HL-60/S4 treated with retinoic acid at 250 ng/mL for 4 days and 3 days (cell line): ENCODE results near the gene TXNDC2.
"Not testable (repeated sequence)": the region's sequence is repeated elsewhere in the genome, so short reads cannot be mapped to it uniquely, and the experiment has no call there.

ENCODE experiments used
- in situ Hi-C: fragments of 300-500 bp; cut with MboI; formaldehyde crosslinking; loops from 2 replicates; pipeline ENCODE4 v1.7.0; 2022; ENCODE audit warnings: low sequenced_read_pairs

The TXNDC2 gene

DNA sequence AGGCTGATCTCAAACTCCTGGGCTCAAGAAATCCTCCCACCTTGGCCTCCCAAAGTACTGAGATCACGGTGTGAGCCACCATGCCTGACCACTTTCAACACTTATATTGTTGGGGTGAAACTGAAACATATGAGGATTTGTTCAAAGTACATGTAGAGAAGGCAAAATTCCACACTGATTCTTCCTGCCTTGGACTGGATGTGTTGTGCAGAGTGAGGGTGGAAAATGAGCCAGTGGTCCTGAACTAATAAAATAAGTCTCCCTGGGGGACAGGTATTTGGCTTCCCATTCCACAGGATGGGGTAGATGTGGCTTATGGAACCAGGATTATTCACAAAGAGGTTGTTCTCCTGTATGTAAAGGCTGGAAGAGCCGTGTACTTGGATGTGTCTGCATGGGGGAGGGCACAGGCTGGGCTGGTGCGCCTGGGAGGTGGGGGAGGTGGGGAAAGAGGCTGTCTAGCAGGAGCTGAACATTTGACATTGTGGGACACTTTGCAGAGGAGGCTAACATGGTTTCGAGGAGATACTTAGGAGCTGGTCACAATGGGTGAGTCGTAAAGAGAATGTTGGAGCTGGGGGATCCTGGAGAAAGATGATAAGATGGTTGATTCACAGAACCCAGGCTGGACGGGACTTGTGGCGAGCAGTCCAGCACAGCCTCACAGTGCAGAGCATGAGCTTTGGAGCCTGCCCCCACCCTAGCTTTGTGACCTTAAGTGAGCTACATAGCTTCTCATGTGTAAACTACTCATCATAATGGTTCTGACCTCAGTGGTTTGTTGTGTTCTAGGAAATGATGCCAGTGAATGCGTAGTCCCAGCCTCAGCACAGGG lies at the start of gene TXNDC2:
TSS of gene TXNDC2 (plus strand) at position 804 of the 835 bp plus-strand sequence. CDS start 708 bp downstream, outside the sequence.
- in situ Hi-C loops, result no loop called here

DNA sequence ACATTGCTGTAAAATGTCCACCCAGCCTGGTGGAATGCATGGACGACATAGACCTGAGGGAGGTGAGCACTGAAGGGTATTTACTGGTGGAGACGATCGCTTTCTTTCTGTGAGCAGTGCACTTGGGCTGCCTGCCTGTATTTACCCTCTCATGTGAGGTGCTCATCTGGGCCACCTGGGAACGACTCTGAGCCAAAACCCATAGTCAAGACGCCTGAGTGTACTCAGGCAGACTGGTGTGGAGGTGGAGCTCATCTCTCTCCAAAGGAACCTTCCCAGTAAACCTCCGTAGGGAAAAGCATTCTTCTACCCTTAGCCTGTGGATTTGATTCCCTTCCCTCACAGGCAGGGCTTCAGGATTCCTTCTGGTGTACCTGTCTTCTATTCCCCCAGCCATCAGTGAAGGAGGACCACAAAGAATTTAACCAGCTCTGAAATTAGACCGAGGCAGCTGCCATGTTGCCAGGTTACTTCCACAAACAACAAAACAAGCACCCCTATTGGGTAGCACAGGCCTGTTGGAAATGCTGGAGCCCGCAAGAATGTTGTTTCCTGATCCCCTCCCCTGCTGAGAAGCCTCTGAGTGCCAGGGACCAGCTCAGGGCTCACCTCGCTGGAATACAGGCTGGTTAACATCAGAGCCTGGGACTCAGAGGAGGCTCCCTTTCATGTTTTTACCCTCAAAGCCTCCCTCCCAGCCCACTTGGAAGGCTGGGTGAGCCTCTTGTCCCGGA lies 47.5 kb upstream of the TXNDC2 start:
- in situ Hi-C loops, result loop anchor here (25.0 kb wide), 1 partner anchor 99 kb away; no protein-coding TSS in a partner anchor

DNA sequence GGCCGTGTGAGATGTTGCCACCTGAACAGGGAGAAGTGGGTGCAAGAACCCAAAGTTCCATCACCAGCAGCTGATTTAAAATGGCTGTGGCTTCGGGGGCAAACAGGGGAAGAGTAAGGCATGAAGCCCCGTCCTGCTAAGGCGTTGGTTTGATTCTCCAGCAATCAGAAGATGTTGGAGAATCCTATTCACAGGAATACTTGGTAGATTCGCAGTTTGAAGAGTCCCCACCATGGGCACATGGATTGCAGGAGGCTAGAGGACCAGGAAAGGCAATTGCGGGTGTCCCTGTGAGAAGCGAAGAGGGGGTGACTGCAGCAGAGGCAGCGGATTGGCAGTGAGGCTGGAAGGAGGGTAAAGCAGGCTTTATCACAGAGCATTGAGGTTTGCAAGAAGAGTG lies 46.6 kb upstream of the TXNDC2 start:
- in situ Hi-C loops, result loop anchor here (25.0 kb wide), 1 partner anchor 98 kb away; no protein-coding TSS in a partner anchor

DNA sequence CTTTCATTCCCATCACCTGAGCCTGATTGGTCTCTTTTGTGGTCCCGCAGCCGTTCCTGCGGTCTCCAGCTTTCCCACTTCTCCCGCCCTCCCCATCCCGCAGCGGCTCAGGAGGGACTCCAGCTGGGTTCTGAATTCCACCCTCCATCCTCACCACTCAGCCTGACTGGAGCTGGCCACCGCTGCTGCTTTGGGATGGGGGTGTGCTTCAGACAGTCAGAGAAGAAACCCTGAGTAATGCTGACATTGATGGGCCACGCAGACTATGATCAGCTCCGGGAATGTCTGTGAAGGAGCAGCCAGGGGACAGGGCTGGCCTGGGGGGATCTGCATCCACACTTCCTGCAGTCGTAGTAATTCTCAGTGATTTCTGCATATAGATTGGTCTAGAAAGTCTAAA lies 45.9 kb upstream of the TXNDC2 start:
- in situ Hi-C loops, result loop anchor here (25.0 kb wide), 1 partner anchor 97 kb away; no protein-coding TSS in a partner anchor

DNA sequence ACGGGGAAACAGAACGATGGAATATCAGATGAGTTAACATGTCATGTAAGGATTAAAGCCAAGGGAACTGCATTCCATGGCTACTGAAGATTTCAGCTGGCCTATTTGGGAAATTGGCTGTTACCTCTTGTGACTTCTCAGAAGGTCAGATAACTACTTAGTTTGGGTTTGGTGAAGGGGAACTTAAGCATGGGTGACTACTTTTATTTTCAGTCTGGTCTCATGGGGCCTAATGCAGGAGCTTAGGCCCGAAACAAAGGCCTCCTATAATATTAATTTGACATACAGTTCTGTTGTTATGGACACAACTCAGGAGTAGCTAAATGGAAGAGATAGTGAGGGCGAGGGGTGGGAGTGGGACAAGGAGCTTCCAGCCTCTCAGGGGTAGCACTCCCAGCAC lies 44.0 kb upstream of the TXNDC2 start:
- in situ Hi-C loops, result loop anchor here (25.0 kb wide), 1 partner anchor 96 kb away; no protein-coding TSS in a partner anchor

DNA sequence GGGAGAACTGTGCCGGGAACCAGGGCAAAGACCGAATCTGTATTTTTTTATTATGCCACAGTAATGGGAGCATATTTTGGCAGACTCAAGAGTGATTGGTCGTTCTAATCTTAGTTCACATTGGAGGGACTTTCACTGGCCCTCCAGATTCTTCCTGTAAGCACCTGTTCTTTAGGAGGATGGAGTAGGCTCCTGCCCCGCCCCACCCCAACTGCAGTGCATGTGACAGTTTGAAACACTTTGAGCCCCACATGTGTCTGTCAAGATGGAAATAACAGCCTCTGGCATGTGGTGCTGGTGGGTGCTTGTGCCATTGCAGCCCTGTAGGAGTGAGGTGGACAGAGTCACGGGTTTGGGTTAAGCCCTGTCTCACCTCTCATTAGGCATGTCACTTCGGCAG lies 43.3 kb upstream of the TXNDC2 start:
- in situ Hi-C loops, result loop anchor here (25.0 kb wide), 1 partner anchor 95 kb away; no protein-coding TSS in a partner anchor

DNA sequence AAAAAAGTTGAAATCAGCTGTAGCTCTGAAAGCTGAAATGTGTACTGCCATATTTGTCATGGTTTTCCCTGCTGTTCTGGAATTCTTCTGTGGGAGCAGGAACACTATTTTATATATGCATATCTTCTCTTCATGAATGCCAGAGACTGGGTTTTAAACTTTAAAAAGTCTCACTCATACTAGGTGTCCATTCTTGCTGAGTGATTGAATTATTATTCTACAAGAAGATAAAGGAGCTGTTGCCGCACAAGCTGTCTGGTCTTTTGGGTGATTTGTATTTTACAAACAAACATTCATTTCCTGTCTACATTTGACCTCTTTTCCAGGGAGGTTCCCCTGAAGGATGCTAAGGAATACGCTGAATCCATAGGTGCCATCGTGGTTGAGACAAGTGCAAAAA lies 40.5 kb upstream of the TXNDC2 start:
- in situ Hi-C loops, result loop anchor here (25.0 kb wide), 1 partner anchor 92 kb away; no protein-coding TSS in a partner anchor

DNA sequence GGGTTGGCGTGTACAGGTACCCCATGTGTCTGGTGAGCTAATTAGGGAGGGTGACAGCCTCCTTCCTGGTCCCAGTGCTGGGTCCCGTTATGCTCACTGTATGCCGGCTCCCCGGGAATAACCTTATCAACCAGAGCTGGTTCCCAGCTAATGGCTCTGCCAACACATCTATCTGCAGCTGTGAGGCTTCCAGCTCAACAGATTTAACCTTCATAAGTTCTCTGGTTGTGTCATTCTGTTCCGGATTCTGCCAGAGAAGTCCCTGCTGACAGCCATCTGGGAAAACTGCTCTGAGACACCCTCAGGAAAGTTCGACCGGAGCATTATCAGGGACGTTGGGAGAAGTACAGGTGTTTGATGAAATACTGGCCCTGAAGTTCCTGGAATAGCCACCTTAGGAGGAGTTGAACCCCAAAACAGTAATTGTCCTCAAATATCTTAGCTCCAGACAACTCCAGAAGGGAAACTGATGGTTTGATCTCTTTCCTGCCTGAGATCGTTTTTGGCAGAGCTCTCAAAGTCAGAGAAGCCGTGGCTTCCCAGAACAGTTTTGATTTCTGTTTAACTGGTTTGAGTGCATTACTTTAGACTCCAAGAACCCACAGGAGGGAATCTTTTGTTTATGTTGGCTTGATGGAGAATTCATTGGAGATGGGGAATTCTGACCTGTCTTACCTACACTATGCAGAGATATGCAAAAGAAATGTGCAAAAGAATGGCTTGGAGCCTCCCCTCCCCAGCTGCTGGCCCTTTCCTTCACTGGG lies 39.4 kb upstream of the TXNDC2 start:
- in situ Hi-C loops, result loop anchor here (25.0 kb wide), 1 partner anchor 91 kb away; no protein-coding TSS in a partner anchor

DNA sequence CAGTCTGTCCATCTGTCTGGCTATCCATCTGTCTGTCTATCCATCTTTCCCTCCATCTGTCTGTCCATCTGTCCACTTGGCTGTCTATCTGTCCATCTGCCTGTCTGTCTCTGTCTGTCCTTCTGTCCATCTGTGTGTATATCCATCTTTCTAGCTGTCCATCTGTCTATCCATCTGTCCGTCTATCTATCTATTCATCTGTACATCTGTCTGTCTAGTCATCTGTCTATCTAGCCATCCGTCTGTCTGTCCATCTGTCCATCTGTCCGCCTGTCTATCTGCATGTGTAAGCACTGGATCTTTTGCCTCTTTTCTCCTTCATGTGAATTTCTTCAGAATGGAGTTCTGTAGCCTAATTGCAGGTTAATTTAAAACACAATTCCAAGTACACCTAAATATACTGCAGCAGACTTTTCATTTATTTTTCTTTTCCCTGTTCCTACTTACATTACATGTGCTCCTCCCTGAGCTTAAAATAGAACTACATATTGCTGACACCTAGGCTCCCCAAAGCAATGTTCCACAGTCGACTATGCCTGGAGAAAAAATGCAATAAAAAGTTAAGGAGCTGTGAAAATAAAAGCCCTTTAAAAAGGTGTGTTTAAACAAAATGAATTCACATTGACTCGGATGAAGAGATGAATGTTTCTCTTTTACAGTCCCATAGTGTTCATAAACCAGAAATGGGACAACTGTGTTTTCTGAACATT lies 37.4 kb upstream of the TXNDC2 start:
- in situ Hi-C loops, result loop anchor here (25.0 kb wide), 1 partner anchor 89 kb away; no protein-coding TSS in a partner anchor

DNA sequence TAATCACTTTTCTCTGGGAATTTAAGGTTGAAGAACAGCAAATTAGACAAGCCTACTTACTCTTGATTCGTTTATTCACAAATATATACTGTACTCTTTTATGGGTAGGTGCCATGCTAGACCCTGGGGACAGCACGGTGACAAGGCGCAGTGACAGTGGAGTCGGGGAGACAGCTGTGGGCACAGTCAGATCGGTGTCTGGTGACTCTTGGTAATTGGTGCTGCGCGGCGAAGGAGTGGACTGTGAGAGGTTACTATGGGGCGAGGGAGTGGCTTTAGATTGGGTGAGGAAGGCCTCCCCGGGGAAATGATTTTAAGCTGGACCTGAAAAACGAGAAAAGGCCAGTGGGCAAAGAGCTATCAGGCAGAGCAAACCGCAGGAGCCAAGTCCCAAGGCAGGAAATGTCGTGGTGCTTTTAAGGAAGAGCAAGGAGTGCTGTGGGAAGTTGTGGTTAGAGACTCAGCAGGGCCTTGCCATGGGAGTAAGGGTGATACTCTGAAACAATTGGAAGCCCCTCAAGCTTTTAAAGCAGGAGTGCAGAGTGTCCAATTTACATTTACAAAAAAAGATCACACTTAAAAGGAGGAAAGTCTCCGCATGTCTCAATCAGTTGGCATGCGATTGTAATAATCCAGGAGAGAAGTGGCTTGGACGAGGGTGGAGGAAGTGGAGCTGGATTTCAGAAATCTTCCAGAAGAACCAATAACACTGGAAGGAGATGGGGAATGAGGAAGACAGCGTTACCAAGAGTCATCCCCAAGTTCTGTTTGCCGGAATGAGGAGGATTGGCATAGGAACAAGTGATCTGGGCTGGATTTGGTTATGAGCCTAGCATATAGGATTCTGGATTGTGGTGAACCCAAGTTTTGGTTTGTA lies 36.1 kb upstream of the TXNDC2 start:
- in situ Hi-C loops, result loop anchor here (25.0 kb wide), 1 partner anchor 88 kb away; no protein-coding TSS in a partner anchor

DNA sequence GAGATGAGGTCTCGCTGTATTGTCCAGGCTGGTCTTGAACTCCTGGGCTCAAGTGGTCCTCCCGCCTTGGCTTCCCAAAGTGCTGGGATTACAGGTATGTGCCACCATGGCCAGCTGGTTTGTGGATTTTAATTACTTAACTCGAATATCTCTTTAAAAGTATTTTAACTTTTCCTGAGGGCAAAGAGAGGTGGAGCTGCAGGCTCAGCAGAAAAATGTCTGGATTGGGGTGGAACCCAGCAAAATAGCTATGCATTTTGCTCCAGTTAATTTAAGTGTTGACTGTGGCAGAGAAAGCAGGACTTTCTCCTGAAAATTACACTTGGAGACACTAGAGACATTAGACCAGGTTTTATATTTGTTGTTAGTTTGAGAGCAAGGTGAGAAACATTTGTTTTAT lies 35.5 kb upstream of the TXNDC2 start:
- in situ Hi-C loops, result no loop called here

DNA sequence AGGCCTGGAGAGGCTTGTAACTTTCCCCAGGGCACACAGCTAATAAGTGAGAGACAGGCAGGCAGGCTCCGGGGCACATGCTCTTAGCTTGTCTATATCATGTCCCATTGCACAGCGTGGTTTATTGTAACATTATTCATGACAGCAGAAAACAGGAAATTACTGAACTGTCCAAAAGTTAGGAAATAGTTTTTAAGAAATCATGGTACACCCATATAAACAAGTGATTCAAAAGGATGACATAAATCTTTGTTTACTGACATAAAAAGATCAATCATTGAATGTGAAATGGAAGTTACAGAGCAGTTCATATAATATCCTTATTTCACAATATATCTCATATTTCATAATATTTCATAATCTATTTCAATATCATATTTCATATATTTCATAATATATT lies 34.3 kb upstream of the TXNDC2 start:
- in situ Hi-C loops, result no loop called here

DNA sequence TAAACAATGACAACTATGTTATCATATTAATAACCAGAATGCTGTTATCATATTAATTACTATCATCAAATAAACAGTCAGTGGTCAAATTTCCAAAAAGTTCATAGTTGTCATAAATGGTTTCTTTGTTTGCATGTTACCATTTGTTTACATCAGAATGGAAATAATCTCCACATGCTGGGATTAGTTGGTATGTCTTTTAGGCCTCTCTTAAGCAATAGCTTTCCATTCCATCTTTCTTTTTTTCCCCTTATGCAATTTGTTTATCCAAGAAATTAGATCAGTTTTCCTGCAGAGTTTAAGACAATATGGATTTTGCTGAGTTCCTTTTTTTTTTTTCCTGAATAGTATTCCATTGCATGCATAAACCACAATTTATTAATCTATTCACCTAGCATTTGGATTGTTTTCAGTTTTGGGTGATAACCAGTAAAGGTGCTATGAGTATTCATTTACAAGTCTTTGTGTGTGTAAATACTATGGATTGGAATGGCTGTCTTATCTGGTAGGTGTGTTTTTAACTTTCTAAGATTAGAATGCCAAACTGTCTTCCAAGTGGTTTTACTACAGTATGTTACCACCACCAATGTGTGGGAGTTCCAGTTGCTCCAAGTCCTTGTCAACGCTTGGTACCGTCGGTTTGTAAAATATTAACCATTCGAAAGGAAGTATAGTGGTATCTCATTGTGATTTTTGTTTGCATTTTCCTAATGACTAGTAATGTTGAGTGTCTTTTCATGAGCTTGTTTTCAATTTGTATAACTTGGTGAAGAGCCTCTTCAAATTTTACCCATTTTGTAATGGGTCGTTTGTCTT lies 33.3 kb upstream of the TXNDC2 start:
- in situ Hi-C loops, result no loop called here

DNA sequence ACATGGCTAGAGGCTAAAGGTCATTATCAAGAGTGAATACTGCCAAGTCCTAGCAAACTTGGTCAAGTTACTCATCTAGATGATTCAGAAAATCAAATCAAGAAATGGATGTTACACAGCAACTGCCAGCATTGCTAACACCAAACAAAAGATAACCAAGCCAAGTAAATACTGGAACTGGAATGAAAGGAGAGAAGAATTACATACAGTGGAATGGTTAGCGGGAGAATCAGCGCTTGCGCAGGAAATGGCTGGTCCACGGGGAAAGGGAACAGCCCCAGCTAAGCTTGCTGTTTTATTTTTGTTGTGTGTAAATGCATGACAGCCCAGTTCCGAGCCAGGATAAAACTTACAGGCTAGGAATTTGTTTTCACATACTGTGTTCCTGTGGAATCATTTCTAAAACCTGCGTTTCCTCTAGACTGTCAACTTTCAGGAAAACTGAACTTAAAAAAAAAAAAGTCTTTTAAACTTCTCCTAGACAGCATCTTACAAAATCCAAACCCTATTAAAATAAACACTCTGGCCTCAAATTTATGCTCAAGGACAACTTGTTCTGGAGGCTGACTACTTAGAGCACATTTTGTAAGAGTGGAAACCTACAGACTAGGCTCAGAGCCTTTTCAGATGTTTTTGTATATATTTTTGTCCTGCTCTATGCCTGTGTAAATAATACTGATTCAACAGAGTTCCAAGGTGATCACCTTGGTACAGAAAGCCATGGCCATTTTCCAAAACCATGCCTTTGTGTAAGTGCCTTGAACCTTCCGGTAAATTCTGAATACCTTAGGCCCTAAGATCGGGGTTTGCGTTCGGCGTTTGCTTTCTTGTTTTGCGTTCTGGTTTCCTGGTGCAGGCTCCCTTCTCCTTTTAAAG lies 30.7 kb upstream of the TXNDC2 start:
- in situ Hi-C loops, result no loop called here

DNA sequence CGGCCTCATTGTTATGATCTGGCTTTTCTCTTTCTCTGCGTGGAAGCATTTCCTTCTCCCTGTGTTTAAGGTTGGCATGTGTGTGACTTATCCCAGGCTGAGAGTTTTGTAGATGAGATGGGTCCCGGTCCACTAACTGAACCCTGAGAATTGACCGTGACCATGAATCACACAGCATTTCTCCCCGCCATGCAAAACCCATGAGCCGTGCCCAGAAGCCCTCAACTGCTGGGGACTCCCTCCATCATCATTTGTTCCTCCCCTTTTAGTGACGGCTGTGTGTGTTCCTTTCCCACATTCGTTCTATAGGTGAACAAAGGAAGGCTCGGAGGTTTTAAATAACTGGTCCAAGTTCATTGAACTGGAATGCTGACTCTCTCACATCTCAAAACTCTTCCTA lies 30.1 kb upstream of the TXNDC2 start:
- in situ Hi-C loops, result no loop called here

DNA sequence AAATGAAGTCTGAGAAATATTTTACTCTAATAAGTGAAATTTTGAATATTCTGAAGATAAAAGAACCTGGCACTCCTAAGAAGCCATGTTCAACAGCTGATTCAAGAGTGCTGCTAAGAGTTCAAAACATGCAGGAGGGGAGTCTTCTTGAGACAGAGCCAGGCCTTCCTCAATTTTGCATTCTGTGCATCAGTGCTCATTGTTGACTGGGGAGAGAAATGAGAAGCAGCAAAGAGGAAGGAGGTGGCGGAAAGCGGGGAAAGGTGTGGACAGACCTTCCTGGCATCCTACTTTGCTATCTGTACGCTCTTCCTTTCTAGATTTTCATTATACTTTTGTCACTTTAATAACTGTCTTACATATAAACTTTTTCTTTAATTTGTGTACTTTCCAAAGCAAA lies 29.7 kb upstream of the TXNDC2 start:
- in situ Hi-C loops, result no loop called here

DNA sequence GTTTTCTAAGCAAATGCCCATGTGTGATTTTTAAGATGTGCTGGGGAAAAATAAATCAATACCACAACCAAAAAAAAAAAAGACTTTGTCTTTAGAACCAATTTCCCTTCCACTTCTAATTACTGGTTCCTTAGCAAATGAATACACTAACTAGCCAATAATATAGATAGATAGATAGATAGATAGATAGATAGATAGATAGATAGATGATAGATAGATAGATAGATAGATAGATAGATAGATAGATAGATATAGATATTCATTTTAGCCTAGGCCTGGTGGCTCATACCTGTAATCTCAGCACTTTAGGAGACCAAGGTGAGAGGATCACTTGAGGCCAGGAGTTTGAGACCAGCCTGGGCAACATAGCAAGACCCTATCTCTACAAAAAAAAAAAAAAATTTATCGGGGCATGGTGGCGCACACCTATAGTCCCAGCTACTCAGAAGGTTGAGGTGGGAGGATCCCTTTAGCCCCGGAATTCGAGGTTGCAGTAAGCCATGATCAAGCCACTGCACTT lies 28.2 kb upstream of the TXNDC2 start:
- in situ Hi-C loops, result not testable (repeated sequence)
